GM10266 (cell line): ENCODE data around the gene CNBP.
A peak's percentile ranks its signal among the peaks of the same experiment; 100 is the strongest.
"Not testable (repeated sequence)": the region's sequence is repeated elsewhere in the genome, so short reads cannot be mapped to it uniquely, and the experiment has no call there.

Experiments used
- DNase-seq: peaks from one replicate; pipeline ENCODE4 v3.0.0; 2012; ENCODE audit errors: extremely low spot score
- CTCF ChIP-seq: IDR thresholded peaks from 2 replicates; pipeline ENCODE4 v1.5.1; 2012; ENCODE audit warnings: mild to moderate bottlenecking, low read depth; ENCODE audit not compliant: control insufficient read depth, insufficient read depth; ENCODE audit errors: missing control alignments

The CNBP gene

GRCh38 chr3:129166579-129167332 lies 16.9 kb downstream of the CNBP start:
- no peak for TF ChIP-seq CTCF
- DNase-seq = no peak

GRCh38 chr3:129165594-129165993 lies 18.1 kb downstream of the CNBP start:
- DNase-seq = not testable (repeated sequence)

- no peak for TF ChIP-seq CTCF
- no peak for DNase-seq
Measured at GRCh38 chr3:129164500-129164899, 19.2 kb downstream of the CNBP start.

GRCh38 chr3:129162729-129163579 lies 20.7 kb downstream of the CNBP start:
- TF ChIP-seq CTCF = peak; percentile 27
- no peak for DNase-seq

- no peak for TF ChIP-seq CTCF
- no peak for DNase-seq
Measured at GRCh38 chr3:129161860-129162271, 21.8 kb downstream of the CNBP start.

GRCh38 chr3:129160891-129161859 lies 22.5 kb downstream of the CNBP start, which contains the start of gene ISY1:
Gene ISY1 (minus strand): TSS chr3:129161063. CDS start chr3:129160975, 88 bp downstream.
- peak; percentile 73 for TF ChIP-seq CTCF
- DNase-seq = peak; percentile 88

GRCh38 chr3:129144786-129145185 lies 38.9 kb downstream of the CNBP start:
- no peak for DNase-seq
- no peak for TF ChIP-seq CTCF

GRCh38 chr3:129141011-129141410 lies 42.7 kb downstream of the CNBP start:
- DNase-seq = not testable (repeated sequence)
